ENCODE results near the gene CAPN6.

Gene CAPN6

DNA sequence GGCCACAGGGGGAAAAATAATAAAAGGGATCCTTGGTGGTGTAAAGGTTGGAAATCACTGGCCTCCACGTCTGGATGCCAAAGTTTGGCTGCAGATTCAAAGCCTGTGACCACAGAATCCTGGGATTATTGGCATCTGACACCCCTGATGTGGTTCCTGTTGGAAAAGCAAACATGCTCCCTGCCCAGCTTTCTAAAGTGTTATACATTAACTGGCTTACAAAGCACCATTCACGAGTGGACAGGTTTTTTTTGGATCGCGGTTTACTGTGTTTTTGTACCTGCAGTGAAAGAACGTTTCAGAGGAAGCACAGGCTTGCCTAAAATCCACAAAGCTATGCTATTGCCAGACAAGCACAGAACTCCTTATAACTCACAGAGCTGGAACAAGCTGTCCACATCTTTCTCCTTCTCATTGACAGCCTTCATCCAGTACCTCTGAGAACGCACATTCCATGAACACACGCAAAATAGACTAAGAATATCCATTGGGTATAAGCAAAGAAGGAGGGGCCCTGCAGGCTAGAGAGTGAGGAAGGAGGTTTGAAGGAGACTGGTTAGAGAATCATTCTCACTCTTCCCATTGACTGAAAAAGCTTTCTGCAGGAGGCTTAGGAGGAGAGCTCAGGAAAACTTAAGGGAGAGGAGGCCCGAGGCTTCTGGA is 14.5 kb upstream of the CAPN6 start:
- no peak for DNase-seq (ENCODE audit: low read depth)
- TF ChIP-seq, protein P1, sequence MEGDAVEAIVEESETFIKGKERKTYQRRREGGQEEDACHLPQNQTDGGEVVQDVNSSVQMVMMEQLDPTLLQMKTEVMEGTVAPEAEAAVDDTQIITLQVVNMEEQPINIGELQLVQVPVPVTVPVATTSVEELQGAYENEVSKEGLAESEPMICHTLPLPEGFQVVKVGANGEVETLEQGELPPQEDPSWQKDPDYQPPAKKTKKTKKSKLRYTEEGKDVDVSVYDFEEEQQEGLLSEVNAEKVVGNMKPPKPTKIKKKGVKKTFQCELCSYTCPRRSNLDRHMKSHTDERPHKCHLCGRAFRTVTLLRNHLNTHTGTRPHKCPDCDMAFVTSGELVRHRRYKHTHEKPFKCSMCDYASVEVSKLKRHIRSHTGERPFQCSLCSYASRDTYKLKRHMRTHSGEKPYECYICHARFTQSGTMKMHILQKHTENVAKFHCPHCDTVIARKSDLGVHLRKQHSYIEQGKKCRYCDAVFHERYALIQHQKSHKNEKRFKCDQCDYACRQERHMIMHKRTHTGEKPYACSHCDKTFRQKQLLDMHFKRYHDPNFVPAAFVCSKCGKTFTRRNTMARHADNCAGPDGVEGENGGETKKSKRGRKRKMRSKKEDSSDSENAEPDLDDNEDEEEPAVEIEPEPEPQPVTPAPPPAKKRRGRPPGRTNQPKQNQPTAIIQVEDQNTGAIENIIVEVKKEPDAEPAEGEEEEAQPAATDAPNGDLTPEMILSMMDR (IDR thresholded peaks at IDR 0.05; ENCODE audit: low read depth, low read length), result no peak
- TF ChIP-seq POLR2A (IDR thresholded peaks at IDR 0.05; ENCODE audit: extremely low read depth, insufficient read length) (no peak), MYC (IDR thresholded peaks at IDR 0.05; ENCODE audit: low read depth, low read length) (no peak)
- TF ChIP-seq, protein P2, sequence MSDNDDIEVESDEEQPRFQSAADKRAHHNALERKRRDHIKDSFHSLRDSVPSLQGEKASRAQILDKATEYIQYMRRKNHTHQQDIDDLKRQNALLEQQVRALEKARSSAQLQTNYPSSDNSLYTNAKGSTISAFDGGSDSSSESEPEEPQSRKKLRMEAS (IDR thresholded peaks at IDR 0.05; ENCODE audit: low read depth, low read length), result no peak
- no peak overlapping the region for H3K4me3 ChIP-seq (ENCODE audit: low read depth, low read length)

DNA sequence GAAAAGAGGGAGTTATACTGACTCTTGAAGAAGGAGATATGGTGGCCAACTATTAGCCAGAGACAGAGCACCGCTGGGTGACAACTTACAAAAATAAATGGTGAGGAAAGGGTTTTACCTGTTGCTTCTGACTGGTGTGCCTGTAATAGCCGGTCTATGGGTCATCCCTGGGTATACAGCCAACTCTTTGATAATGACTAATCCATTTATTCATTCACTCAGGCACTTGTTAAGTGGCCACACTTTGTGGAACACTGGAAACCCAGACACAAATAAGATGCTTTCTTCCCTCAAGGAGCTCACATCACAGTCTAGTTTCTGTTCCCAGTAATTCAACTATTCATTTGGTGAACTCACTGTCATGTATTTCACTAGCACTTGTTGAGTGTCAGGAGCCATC is 13.2 kb upstream of the CAPN6 start:
- no peak for TF ChIP-seq POLR2A (IDR thresholded peaks at IDR 0.05; ENCODE audit: extremely low read depth, insufficient read length)
- no peak for TF ChIP-seq MYC (IDR thresholded peaks at IDR 0.05; ENCODE audit: low read depth, low read length)
- TF ChIP-seq, protein P2 (IDR thresholded peaks at IDR 0.05; ENCODE audit: low read depth, low read length), result no peak
- TF ChIP-seq, protein P1 (IDR thresholded peaks at IDR 0.05; ENCODE audit: low read depth, low read length), result no peak
- H3K4me3 ChIP-seq (ENCODE audit: low read depth, low read length), result no peak overlapping the region
- no peak for DNase-seq (ENCODE audit: low read depth)

DNA sequence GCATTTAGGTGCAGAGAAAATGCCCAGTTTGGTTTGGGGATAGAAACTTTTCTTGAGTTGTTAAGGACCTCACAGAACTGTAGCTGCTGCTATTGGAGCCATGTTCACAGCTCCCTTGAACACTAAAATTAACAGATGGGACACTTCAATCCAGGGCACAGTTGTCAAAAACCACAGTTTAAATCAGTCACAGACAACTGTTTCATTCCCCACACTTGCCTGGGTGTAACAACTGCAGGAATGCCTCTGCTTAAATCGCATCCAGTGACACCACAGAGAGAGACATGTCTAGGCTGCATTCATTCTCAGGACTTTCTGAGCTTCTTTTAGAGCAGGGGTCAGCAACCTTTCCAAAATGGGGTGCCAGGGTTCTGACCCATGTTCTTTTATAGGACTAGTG is 12.7 kb upstream of the CAPN6 start:
- no peak overlapping the region for H3K4me3 ChIP-seq (ENCODE audit: low read depth, low read length)
- TF ChIP-seq, protein P2 (IDR thresholded peaks at IDR 0.05; ENCODE audit: low read depth, low read length), result no peak
- TF ChIP-seq MYC (IDR thresholded peaks at IDR 0.05; ENCODE audit: low read depth, low read length) (no peak), POLR2A (IDR thresholded peaks at IDR 0.05; ENCODE audit: extremely low read depth, insufficient read length) (no peak)
- TF ChIP-seq, protein P1 (IDR thresholded peaks at IDR 0.05; ENCODE audit: low read depth, low read length), result no peak
- no peak for DNase-seq (ENCODE audit: low read depth)

DNA sequence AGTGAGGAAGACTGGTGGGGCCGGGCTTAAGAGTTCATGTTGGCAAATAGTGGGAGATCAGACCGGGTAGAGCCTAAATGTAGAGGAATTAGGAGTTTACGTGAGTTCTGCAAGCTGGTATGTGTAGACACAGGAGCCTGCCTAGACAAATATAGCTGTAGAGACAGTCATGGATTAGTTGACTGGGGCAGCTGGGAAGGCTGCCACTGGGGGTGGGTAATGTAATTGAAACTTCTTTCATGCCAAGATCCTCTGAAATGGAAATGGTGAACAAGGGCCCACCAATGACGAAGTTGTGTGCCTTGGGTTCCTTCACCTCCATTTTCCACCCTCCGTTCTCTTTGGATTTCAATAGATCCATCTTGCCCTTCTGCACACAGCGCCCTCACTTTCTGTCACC is 11.9 kb upstream of the CAPN6 start:
- no peak for TF ChIP-seq POLR2A (IDR thresholded peaks at IDR 0.05; ENCODE audit: extremely low read depth, insufficient read length)
- TF ChIP-seq, protein P1 (IDR thresholded peaks at IDR 0.05; ENCODE audit: low read depth, low read length), result no peak
- TF ChIP-seq MYC (IDR thresholded peaks at IDR 0.05; ENCODE audit: low read depth, low read length), result no peak
- TF ChIP-seq, protein P2 (IDR thresholded peaks at IDR 0.05; ENCODE audit: low read depth, low read length), result no peak
- no peak overlapping the region for H3K4me3 ChIP-seq (ENCODE audit: low read depth, low read length)
- DNase-seq (ENCODE audit: low read depth), result no peak

DNA sequence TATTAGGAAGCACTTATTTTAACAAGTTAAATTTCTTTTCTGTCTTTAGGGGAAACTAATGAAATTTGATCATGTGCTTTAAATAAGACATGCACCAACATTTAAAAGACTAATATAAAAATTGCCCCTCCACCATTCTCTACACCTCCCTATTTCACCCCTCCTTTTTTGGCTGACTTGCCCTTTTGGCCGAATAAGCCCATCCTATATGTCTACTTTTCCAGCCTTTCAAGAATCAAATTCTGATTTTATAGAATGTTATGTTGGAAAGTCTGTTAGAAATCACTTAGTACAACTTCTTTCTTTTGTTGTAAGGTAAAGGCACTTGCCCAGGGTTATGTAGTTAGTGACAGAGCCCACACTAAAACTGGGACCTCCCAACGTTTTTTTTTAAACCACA is 1.8 kb downstream of the CAPN6 start:
- no peak for DNase-seq (ENCODE audit: low read depth)
- no peak overlapping the region for H3K4me3 ChIP-seq (ENCODE audit: low read depth, low read length)
- TF ChIP-seq MYC (IDR thresholded peaks at IDR 0.05; ENCODE audit: low read depth, low read length), result no peak
- no peak for TF ChIP-seq POLR2A (IDR thresholded peaks at IDR 0.05; ENCODE audit: extremely low read depth, insufficient read length)

DNA sequence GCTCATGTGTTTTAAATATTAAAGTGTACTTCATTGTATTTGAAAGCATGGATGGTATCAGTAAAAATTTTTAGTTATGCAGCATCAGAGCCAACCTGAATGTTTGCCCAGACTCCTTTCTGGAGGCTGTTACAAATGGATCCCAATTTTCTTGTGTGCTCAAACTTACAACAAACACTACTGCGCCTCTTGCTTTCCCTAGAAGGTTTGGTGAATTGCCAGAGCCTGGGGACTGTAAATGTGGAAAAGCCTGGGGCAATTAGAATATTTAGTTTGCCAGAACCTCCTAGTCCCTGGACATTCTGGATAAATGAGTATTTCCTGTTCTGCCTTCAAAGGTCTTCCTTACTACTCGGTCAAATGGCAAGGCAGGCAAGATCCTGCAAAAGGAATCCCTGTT is 4.8 kb downstream of the CAPN6 start:
- no peak overlapping the region for H3K4me3 ChIP-seq (ENCODE audit: low read depth, low read length)
- TF ChIP-seq, protein P2 (IDR thresholded peaks at IDR 0.05; ENCODE audit: low read depth, low read length), result no peak
- no peak for TF ChIP-seq MYC (IDR thresholded peaks at IDR 0.05; ENCODE audit: low read depth, low read length)
- TF ChIP-seq, protein P1 (IDR thresholded peaks at IDR 0.05; ENCODE audit: low read depth, low read length), result no peak
- TF ChIP-seq POLR2A (IDR thresholded peaks at IDR 0.05; ENCODE audit: extremely low read depth, insufficient read length), result no peak
- no peak for DNase-seq (ENCODE audit: low read depth)

All from NB4 (cell line).